Hepatocyte (in vitro differentiated cells): ENCODE data around the gene LARP4B.

ENCODE experiments used
- CTCF ChIP-seq: fragments of 200-600 bp; sonication (generic); IDR thresholded peaks from 2 replicates; pipeline ENCODE4 v1.5.1; 2016; ENCODE audit warnings: antibody characterized with exemption, mild to moderate bottlenecking; ENCODE audit not compliant: poor library complexity
- EZH2 ChIP-seq: fragments of 200-600 bp; sonication (generic); IDR thresholded peaks from 2 replicates; pipeline ENCODE4 v1.6.1; 2016; ENCODE audit warnings: antibody characterized with exemption, mild to moderate bottlenecking, borderline replicate concordance
- EZH2phosphoT487 ChIP-seq: fragments of 200-600 bp; sonication (generic); IDR thresholded peaks from one replicate; pipeline ENCODE4 v1.6.1; 2018; ENCODE audit warnings: antibody characterized with exemption, mild to moderate bottlenecking, low read depth, moderate library complexity; ENCODE audit not compliant: unreplicated experiment, severe bottlenecking

GRCh38 chr10:974038-974784 is 42.7 kb upstream of the LARP4B start:
- TF ChIP-seq CTCF (no peak), EZH2phosphoT487 (no peak), EZH2 (no peak)
